Measurements from ENCODE around the gene ZNF580.
A peak's percentile ranks its signal among the peaks of the same experiment; 100 is the strongest.

The ZNF580 gene

GRCh38 chr19:55632463-55632834, 8.4 kb upstream of the ZNF580 start:
- peak; percentile 83 for ATAC-seq
- TF ChIP-seq ZFP30 (CRISPR knock-in tag; IDR thresholded peaks at IDR 0.05) (no peak), PATZ1 (CRISPR knock-in tag; IDR thresholded peaks at IDR 0.05; ENCODE audit: borderline replicate concordance) (no peak), TSHZ2 (CRISPR knock-in tag; IDR thresholded peaks at IDR 0.05) (no peak), GLIS3 (CRISPR knock-in tag; IDR thresholded peaks at IDR 0.05) (no peak), ZC3H10 (CRISPR knock-in tag; IDR thresholded peaks at IDR 0.05) (no peak), CSRNP3 (CRISPR knock-in tag; IDR thresholded peaks at IDR 0.05) (no peak), ISL1 (CRISPR knock-in tag; IDR thresholded peaks at IDR 0.05) (no peak), ZFP3 (CRISPR knock-in tag; IDR thresholded peaks at IDR 0.05) (no peak), CREB5 (CRISPR knock-in tag; IDR thresholded peaks at IDR 0.05; ENCODE audit: low read depth) (no peak)

GRCh38 chr19:55633861-55634260, 6.9 kb upstream of the ZNF580 start:
- no peak for ATAC-seq

More at GRCh38 chr19:55633861-55634260, 6.9 kb upstream of the ZNF580 start:
- no peak for TF ChIP-seq ARNTL (CRISPR knock-in tag; IDR thresholded peaks at IDR 0.05; ENCODE audit: borderline replicate concordance, low read depth)
- no peak for TF ChIP-seq GLIS3 (CRISPR knock-in tag; IDR thresholded peaks at IDR 0.05)
- no peak for TF ChIP-seq SNAI2 (CRISPR knock-in tag; IDR thresholded peaks at IDR 0.05)
- TF ChIP-seq POU6F1 (CRISPR knock-in tag; IDR thresholded peaks at IDR 0.05; ENCODE audit: borderline replicate concordance, low read depth) = no peak
- no peak for TF ChIP-seq CSRNP3 (CRISPR knock-in tag; IDR thresholded peaks at IDR 0.05)
- no peak for TF ChIP-seq CREB5 (CRISPR knock-in tag; IDR thresholded peaks at IDR 0.05; ENCODE audit: low read depth)
- no peak for TF ChIP-seq TSHZ2 (CRISPR knock-in tag; IDR thresholded peaks at IDR 0.05)
- no peak for TF ChIP-seq TCF4 (CRISPR knock-in tag; IDR thresholded peaks at IDR 0.05; ENCODE audit: borderline replicate concordance)
- no peak for TF ChIP-seq ZC3H10 (CRISPR knock-in tag; IDR thresholded peaks at IDR 0.05)
- TF ChIP-seq ESRRG (CRISPR knock-in tag; IDR thresholded peaks at IDR 0.05) = no peak
- no peak for TF ChIP-seq ZNF70 (CRISPR knock-in tag; IDR thresholded peaks at IDR 0.05)
- no peak for TF ChIP-seq RARB (CRISPR knock-in tag; IDR thresholded peaks at IDR 0.05)
- no peak for TF ChIP-seq PPARA (CRISPR knock-in tag; IDR thresholded peaks at IDR 0.05; ENCODE audit: borderline replicate concordance)
- no peak for TF ChIP-seq PATZ1 (CRISPR knock-in tag; IDR thresholded peaks at IDR 0.05; ENCODE audit: borderline replicate concordance)
- no peak for TF ChIP-seq ZFP3 (CRISPR knock-in tag; IDR thresholded peaks at IDR 0.05)
- no peak for TF ChIP-seq ISL1 (CRISPR knock-in tag; IDR thresholded peaks at IDR 0.05)
- no peak for TF ChIP-seq TOX (CRISPR knock-in tag; IDR thresholded peaks at IDR 0.05; ENCODE audit: borderline replicate concordance)
- TF ChIP-seq CSDC2 (CRISPR knock-in tag; IDR thresholded peaks at IDR 0.05) = no peak
- no peak for TF ChIP-seq ZNF8 (CRISPR knock-in tag; IDR thresholded peaks at IDR 0.05)
